ENCODE measurements around the gene MAB21L3. TPM values are rescaled to one million over a fixed set of nuclear protein-coding genes. Genes with fewer than 3 reads are reported as not detected.

Gene MAB21L3
- total and polyA plus RNA-seq, 2 of the 13 experiments (the other 11 are each of a cell fraction or from before 2014, with no cell fraction given) = 0.55 to 4.1 TPM

- TF ChIP-seq ZNF710 (CRISPR knock-in tag; IDR thresholded peaks at IDR 0.05; ENCODE audit: borderline replicate concordance) (0 out of 2 replicates have a peak, but pooled peaks have one; percentile 35), KLF12 (CRISPR knock-in tag; IDR thresholded peaks at IDR 0.05; ENCODE audit: borderline replicate concordance) (0 out of 2 replicates have a peak, but pooled peaks have one; percentile 29), ZNF574 (CRISPR knock-in tag; IDR thresholded peaks at IDR 0.05) (peak; percentile 63), HOXD1 (CRISPR knock-in tag; IDR thresholded peaks at IDR 0.05) (0 out of 2 replicates have a peak, but pooled peaks have one; percentile 54), SP5 (CRISPR knock-in tag; IDR thresholded peaks at IDR 0.05; ENCODE audit: borderline replicate concordance, low read depth) (peak; percentile 98), SP1 (IDR thresholded peaks at IDR 0.05) (no peak), SP1 (CRISPR knock-in tag; IDR thresholded peaks at IDR 0.05) (peak; percentile 15; the same call in 1 of the 2 replicates), ARNTL (CRISPR knock-in tag; IDR thresholded peaks at IDR 0.05) (peak; percentile 56; the same call in 1 of the 2 replicates), ZNF644 (CRISPR knock-in tag; IDR thresholded peaks at IDR 0.05; ENCODE audit: low read depth) (peak; percentile 46; the same call in 1 of the 2 replicates), HNF4A (CRISPR knock-in tag; IDR thresholded peaks at IDR 0.05) (peak; percentile 98), SNAPC4 (CRISPR knock-in tag; IDR thresholded peaks at IDR 0.05) (no peak), MEIS2 (CRISPR knock-in tag; IDR thresholded peaks at IDR 0.05) (peak; percentile 83), RARA (CRISPR knock-in tag; IDR thresholded peaks at IDR 0.05) (peak; percentile 97), ZMAT3 (CRISPR knock-in tag; conservative IDR thresholded peaks at IDR 0.05) (peak; percentile 68; the same call in 1 of the 2 replicates), TFDP1 (CRISPR knock-in tag; IDR thresholded peaks at IDR 0.05; ENCODE audit: borderline replicate concordance) (0 out of 2 replicates have a peak, but pooled peaks have one; percentile 32), GPN1 (CRISPR knock-in tag; IDR thresholded peaks at IDR 0.05; ENCODE audit: borderline replicate concordance) (no peak), SP2 (CRISPR knock-in tag; IDR thresholded peaks at IDR 0.05) (no peak), ZSCAN9 (CRISPR knock-in tag; IDR thresholded peaks at IDR 0.05; ENCODE audit: borderline replicate concordance) (peak; percentile 62; the same call in 1 of the 2 replicates), SALL1 (CRISPR knock-in tag; IDR thresholded peaks at IDR 0.05) (peak; percentile 94)
These were observed 41.9 kb downstream of the MAB21L3 start (continued) for GRCh38 chr1:116152950-116153691.
